SK-N-SH treated with all-trans-retinoic acid at 6 μM for 48 hours (cell line): ENCODE measurements around the gene SLC49A3.

Experiments
- CSDC2 ChIP-seq: fragments of 250-450 bp; sonication (Bioruptor Pico); IDR thresholded peaks from 2 replicates; pipeline ENCODE4 v1.5.0; 2020; ENCODE audit warnings: mild to moderate bottlenecking, moderate library complexity
- GLIS3 ChIP-seq: fragments of 250-450 bp; sonication (Bioruptor Pico); IDR thresholded peaks from 2 replicates; pipeline ENCODE4 v1.5.0; 2020; ENCODE audit warnings: mild to moderate bottlenecking, moderate library complexity
- RARB ChIP-seq: fragments of 250-450 bp; sonication (Bioruptor Pico); IDR thresholded peaks from 2 replicates; pipeline ENCODE4 v1.8.0; 2021; ENCODE audit warnings: mild to moderate bottlenecking, moderate library complexity
- TOX ChIP-seq: fragments of 250-450 bp; sonication (Bioruptor Pico); IDR thresholded peaks from 2 replicates; pipeline ENCODE4 v1.8.0; 2021; ENCODE audit warnings: mild to moderate bottlenecking, moderate library complexity, borderline replicate concordance
- ZC3H10 ChIP-seq: fragments of 250-450 bp; sonication (Bioruptor Pico); IDR thresholded peaks from 2 replicates; pipeline ENCODE4 v1.5.1; 2021; ENCODE audit warnings: mild to moderate bottlenecking, moderate library complexity
- ZFP3 ChIP-seq: fragments of 250-450 bp; sonication (Bioruptor Pico); IDR thresholded peaks from 2 replicates; pipeline ENCODE4 v1.5.0; 2020; ENCODE audit warnings: mild to moderate bottlenecking, moderate library complexity
- ZFP30 ChIP-seq: fragments of 450-650 bp; formaldehyde crosslinking; IDR thresholded peaks from 2 replicates; pipeline ENCODE4 v1.5.0; 2022; ENCODE audit warnings: mild to moderate bottlenecking, moderate library complexity
- TF ChIP-seq, protein P1 (sequence below): fragments of 250-450 bp; sonication (Bioruptor Pico); IDR thresholded peaks from 2 replicates; pipeline ENCODE4 v1.5.1; 2021; ENCODE audit warnings: mild to moderate bottlenecking, moderate library complexity
- TF ChIP-seq, protein P2 (sequence below): fragments of 250-450 bp; sonication (Bioruptor Pico); IDR thresholded peaks from 2 replicates; pipeline ENCODE4 v1.5.1; 2020; ENCODE audit warnings: low read depth, mild to moderate bottlenecking, moderate library complexity
- TF ChIP-seq, protein P3 (sequence below): fragments of 250-450 bp; sonication (Bioruptor Pico); IDR thresholded peaks from 2 replicates; pipeline ENCODE4 v1.8.0; 2020; ENCODE audit warnings: mild to moderate bottlenecking, moderate library complexity, borderline replicate concordance

DNA sequence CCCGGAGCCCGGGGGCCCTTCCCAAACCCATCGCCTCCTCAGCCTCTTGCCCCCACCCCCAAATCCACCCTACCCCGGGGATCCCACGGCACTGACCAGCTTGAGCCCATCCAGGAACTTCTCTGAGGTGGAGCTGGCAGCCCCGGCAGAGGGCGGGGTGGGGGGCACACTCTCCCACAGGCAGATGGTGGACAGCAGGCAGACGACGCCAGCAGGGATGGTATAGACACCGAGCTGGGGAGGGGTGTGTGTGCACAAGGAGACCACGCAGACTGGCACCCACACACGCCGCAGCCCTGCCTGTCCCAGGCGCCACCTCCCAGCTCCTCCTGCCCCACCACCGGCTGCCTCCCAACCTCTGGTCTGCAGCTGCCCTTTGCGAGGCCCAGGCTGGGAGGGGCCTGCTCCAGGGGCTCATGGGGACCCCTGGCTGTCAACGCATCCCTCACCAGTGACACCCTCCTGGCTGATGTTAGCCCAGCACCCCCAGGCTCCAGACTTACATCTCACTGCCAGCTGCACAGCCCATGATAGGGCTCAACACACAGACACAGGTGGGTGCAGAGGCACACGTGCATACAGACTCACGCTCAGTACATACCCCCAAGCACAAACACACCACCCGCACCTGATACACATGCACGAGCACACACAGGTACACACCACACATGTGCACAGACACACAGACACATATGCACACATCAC, 4.2 kb downstream of the SLC49A3 start:
- TF ChIP-seq ZFP30 (CRISPR knock-in tag): no peak
- TF ChIP-seq, protein P1, sequence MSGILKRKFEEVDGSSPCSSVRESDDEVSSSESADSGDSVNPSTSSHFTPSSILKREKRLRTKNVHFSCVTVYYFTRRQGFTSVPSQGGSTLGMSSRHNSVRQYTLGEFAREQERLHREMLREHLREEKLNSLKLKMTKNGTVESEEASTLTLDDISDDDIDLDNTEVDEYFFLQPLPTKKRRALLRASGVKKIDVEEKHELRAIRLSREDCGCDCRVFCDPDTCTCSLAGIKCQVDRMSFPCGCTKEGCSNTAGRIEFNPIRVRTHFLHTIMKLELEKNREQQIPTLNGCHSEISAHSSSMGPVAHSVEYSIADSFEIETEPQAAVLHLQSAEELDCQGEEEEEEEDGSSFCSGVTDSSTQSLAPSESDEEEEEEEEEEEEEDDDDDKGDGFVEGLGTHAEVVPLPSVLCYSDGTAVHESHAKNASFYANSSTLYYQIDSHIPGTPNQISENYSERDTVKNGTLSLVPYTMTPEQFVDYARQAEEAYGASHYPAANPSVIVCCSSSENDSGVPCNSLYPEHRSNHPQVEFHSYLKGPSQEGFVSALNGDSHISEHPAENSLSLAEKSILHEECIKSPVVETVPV: no peak
- TF ChIP-seq, protein P2, sequence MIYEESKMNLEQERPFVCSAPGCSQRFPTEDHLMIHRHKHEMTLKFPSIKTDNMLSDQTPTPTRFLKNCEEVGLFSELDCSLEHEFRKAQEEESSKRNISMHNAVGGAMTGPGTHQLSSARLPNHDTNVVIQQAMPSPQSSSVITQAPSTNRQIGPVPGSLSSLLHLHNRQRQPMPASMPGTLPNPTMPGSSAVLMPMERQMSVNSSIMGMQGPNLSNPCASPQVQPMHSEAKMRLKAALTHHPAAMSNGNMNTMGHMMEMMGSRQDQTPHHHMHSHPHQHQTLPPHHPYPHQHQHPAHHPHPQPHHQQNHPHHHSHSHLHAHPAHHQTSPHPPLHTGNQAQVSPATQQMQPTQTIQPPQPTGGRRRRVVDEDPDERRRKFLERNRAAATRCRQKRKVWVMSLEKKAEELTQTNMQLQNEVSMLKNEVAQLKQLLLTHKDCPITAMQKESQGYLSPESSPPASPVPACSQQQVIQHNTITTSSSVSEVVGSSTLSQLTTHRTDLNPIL (CRISPR knock-in tag): no peak
- TF ChIP-seq RARB (CRISPR knock-in tag): no peak
- no peak for TF ChIP-seq ZFP3 (CRISPR knock-in tag)
- no peak for TF ChIP-seq TOX (CRISPR knock-in tag)
- TF ChIP-seq, protein P3, sequence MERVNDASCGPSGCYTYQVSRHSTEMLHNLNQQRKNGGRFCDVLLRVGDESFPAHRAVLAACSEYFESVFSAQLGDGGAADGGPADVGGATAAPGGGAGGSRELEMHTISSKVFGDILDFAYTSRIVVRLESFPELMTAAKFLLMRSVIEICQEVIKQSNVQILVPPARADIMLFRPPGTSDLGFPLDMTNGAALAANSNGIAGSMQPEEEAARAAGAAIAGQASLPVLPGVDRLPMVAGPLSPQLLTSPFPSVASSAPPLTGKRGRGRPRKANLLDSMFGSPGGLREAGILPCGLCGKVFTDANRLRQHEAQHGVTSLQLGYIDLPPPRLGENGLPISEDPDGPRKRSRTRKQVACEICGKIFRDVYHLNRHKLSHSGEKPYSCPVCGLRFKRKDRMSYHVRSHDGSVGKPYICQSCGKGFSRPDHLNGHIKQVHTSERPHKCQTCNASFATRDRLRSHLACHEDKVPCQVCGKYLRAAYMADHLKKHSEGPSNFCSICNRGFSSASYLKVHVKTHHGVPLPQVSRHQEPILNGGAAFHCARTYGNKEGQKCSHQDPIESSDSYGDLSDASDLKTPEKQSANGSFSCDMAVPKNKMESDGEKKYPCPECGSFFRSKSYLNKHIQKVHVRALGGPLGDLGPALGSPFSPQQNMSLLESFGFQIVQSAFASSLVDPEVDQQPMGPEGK (CRISPR knock-in tag): no peak
- no peak for TF ChIP-seq GLIS3
- no peak for TF ChIP-seq CSDC2 (CRISPR knock-in tag)
- no peak for TF ChIP-seq ZC3H10 (CRISPR knock-in tag)
